B cell (primary cell): Measurements from ENCODE around the gene LIPA. TPM values are rescaled to one million over a fixed set of nuclear protein-coding genes. Genes with fewer than 3 reads are reported as not detected.

Experiments
- ATAC-seq: fragments of 200-7000 bp; cut with Tn5 transposase; one replicate; pipeline ENCODE4 v1.10.0; 2021; ENCODE audit warnings: low read depth, mild to moderate bottlenecking, moderate number of reproducible peaks, moderate library complexity
- CTCF ChIA-PET: fragments of 350-600 bp; sonication (Branson Sonifier 250); formaldehyde crosslinking; loops from one replicate; lab custom pipeline; 2021; ENCODE audit warnings: antibody characterized with exemption, inconsistent platforms; lab: Charles Lee
- POLR2A ChIA-PET: fragments of 350-600 bp; sonication (Branson Sonifier 250); formaldehyde crosslinking; loops from one replicate; lab custom pipeline; 2021; ENCODE audit warnings: antibody characterized with exemption; lab: Charles Lee
- DNase-seq: peaks from one replicate; pipeline ENCODE4 v3.0.0; 2013
- H2AFZ ChIP-seq: 2 replicates; pipeline ENCODE4 v1.6.1; 2012; ENCODE audit warnings: mild to moderate bottlenecking, low read depth, low read length; ENCODE audit not compliant: insufficient read depth, poor library complexity, severe bottlenecking
- H3K27ac ChIP-seq, 2 donors: 1 replicate in 1 of 2; 2 replicates in 1 of 2; pipeline ENCODE4 v1.5.1; 2012 to 2013; ENCODE audit warnings: low read length in 2 of 2, mild to moderate bottlenecking in 2 of 2, moderate library complexity in 1 of 2
- H3K27me3 ChIP-seq, 4 experiments: fragments of 200-600 bp in 1 of 4; sonication (generic) in 1 of 4; replicated peaks in 1 of 4; 1 replicate in 2 of 4; 2 replicates in 2 of 4; pipeline versions ENCODE4 v1.6.1 to v1.7.0; 2013 to 2016; ENCODE audit warnings: low read length in 3 of 4, mild to moderate bottlenecking in 2 of 4, mixed read lengths in 1 of 4, moderate library complexity in 1 of 4; ENCODE audit not compliant: insufficient read depth in 4 of 4, control insufficient read depth in 3 of 4; ENCODE audit errors: control extremely low read depth in 1 of 4
- H3K36me3 ChIP-seq, 2 experiments: replicated peaks in 1 of 2; 1 replicate in 1 of 2; 2 replicates in 1 of 2; pipeline versions ENCODE4 v1.6.1 to v1.7.1; 2013; ENCODE audit warnings: low read length in 1 of 2; ENCODE audit not compliant: insufficient read depth in 2 of 2, control insufficient read depth in 1 of 2; ENCODE audit errors: control extremely low read depth in 1 of 2, extremely low read depth in 1 of 2
- H3K4me1 ChIP-seq, 2 donors: fragments of 200-600 bp in 1 of 2; sonication (generic) in 1 of 2; 1 replicate in 1 of 2; 2 replicates in 1 of 2; pipeline versions ENCODE4 v1.5.1 to v1.6.1; 2013 to 2017; ENCODE audit warnings: low read length in 2 of 2; ENCODE audit not compliant: control insufficient read depth in 2 of 2, insufficient read depth in 2 of 2
- H3K4me2 ChIP-seq: replicated peaks from 2 replicates; pipeline ENCODE3; 2012; ENCODE audit warnings: mild to moderate bottlenecking, low read depth, low read length; ENCODE audit not compliant: poor library complexity, severe bottlenecking
- H3K4me3 ChIP-seq, 5 experiments: fragments of 200-600 bp in 1 of 5; sonication (generic) in 1 of 5; 1 replicate in 3 of 5; 2 replicates in 2 of 5; pipeline versions ENCODE4 v1.5.1 to v1.7.0; 2011 to 2016; ENCODE audit warnings: low read length in 4 of 5, mild to moderate bottlenecking in 4 of 5, low read depth in 2 of 5, control low read depth in 1 of 5, moderate library complexity in 1 of 5; ENCODE audit not compliant: insufficient read depth in 1 of 5; ENCODE audit errors: control extremely low read depth in 1 of 5, extremely low read depth in 1 of 5
- H3K79me2 ChIP-seq: fragments of 200-600 bp; sonication (generic); one replicate; pipeline ENCODE4 v1.6.0; 2016; ENCODE audit warnings: low read length; ENCODE audit not compliant: control insufficient read depth, insufficient read depth
- H3K9ac ChIP-seq: fragments of 200-600 bp; sonication (generic); 2 replicates; pipeline ENCODE4 v1.6.1; 2017; ENCODE audit warnings: mild to moderate bottlenecking, low read length, moderate library complexity
- H3K9me3 ChIP-seq, 3 donors: one replicate each; pipeline versions ENCODE4 v1.6.1 to v1.7.1; 2013; ENCODE audit warnings: low read length in 2 of 3; ENCODE audit not compliant: control insufficient read depth in 2 of 3, insufficient read depth in 1 of 3; ENCODE audit errors: control extremely low read depth in 1 of 3
- H4K20me1 ChIP-seq: 2 replicates; pipeline ENCODE4 v1.6.0; 2012; ENCODE audit warnings: mild to moderate bottlenecking, low read length; ENCODE audit not compliant: insufficient read depth, control insufficient read depth, poor library complexity, severe bottlenecking
- H3K27ac Mint-ChIP-seq: one replicate; pipeline ENCODE4 v1.8.0; 2021; ENCODE audit warnings: mixed read lengths
- H3K27me3 Mint-ChIP-seq: one replicate; pipeline ENCODE4 v1.8.0; 2021; ENCODE audit warnings: mixed read lengths
- H3K4me1 Mint-ChIP-seq: one replicate; pipeline ENCODE4 v1.8.0; 2021; ENCODE audit warnings: mixed read lengths
- H3K4me3 Mint-ChIP-seq: one replicate; pipeline ENCODE4 v1.8.0; 2021; ENCODE audit warnings: mixed read lengths
- H3K9me3 Mint-ChIP-seq: one replicate; pipeline ENCODE4 v1.8.0; 2022; ENCODE audit warnings: mixed read lengths; ENCODE audit not compliant: insufficient read depth
- EZH2 ChIP-seq: IDR thresholded peaks from 2 replicates; pipeline ENCODE4 v1.6.1; 2012; ENCODE audit warnings: borderline replicate concordance, low read depth, mild to moderate bottlenecking, moderate library complexity, low read length; ENCODE audit not compliant: insufficient read depth, poor library complexity, severe bottlenecking
- WGBS: methylation state at CpG from one replicate; pipeline ENCODE4 v1.1.5; 2013; ENCODE audit warnings: missing lambda C conversion rate; ENCODE audit not compliant: insufficient coverage; 5-methylcytosine and 5-hydroxymethylcytosine counted together
- intact Hi-C: fragments of 100-400 bp; cut with micrococcal nuclease; formaldehyde crosslinking; loops from one replicate; pipeline ENCODE4 v1.10.0; 2022
- polyA plus RNA-seq: library from polyadenylated mRNA; depleted of rRNA; stranded (reverse); fragments of >200 nt; gene quantifications from 2 replicates; pipeline ENCODE4 v1.2.3, GENCODE V29; 2012
- total RNA-seq, 2 donors: library from RNA; stranded (reverse); fragments of 120-200 nt in 1 of 2; gene quantifications; 1 replicate in 1 of 2; 2 replicates in 1 of 2; pipeline versions ENCODE4 v1.2.3 to v1.2.4, GENCODE V29; 2013 to 2022
- TF ChIP-seq, protein P1 (sequence below): fragments of 200-600 bp; IDR thresholded peaks from one replicate; pipeline ENCODE4 v1.8.0; 2022; ENCODE audit warnings: antibody characterized with exemption, mild to moderate bottlenecking

Gene LIPA
- total and polyA plus RNA-seq, 2 donors (not counting 1 experiment from before 2014, with no cell fraction given), result 16.4 to 36.5 TPM

DNA sequence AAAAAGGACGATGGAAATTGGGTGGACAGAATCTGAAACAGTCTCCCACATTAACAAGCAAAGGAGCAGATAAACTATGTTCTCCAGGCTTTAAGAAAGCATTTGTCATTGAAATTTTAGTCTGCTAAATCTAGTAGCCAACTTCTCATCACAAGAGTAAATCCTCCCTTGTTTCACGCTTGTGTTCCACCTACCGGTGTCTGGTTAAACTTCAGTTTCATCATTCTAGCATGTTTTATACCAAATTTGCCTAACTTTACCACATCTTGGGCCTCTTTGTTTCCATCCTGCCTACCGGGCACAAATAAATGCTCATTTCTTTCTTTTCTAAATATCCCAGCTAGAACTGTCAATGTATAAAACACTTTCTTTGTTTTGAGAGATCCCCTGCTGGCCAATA is 5.8 kb downstream of the LIPA start:
- no peaks in the 10 kb centered on the region for H3K27me3 ChIP-seq
- peak overlapping the region; percentile 32 for H2AFZ ChIP-seq
- no peaks in the 10 kb centered on the region for H3K9me3 Mint-ChIP-seq
- peak overlapping the region in 1 of 2 donors; percentile 29 for H3K27ac ChIP-seq
- H3K4me3 Mint-ChIP-seq, result peak overlapping the region; percentile 29
- no peak for TF ChIP-seq EZH2
- TF ChIP-seq, protein P1, sequence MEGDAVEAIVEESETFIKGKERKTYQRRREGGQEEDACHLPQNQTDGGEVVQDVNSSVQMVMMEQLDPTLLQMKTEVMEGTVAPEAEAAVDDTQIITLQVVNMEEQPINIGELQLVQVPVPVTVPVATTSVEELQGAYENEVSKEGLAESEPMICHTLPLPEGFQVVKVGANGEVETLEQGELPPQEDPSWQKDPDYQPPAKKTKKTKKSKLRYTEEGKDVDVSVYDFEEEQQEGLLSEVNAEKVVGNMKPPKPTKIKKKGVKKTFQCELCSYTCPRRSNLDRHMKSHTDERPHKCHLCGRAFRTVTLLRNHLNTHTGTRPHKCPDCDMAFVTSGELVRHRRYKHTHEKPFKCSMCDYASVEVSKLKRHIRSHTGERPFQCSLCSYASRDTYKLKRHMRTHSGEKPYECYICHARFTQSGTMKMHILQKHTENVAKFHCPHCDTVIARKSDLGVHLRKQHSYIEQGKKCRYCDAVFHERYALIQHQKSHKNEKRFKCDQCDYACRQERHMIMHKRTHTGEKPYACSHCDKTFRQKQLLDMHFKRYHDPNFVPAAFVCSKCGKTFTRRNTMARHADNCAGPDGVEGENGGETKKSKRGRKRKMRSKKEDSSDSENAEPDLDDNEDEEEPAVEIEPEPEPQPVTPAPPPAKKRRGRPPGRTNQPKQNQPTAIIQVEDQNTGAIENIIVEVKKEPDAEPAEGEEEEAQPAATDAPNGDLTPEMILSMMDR, result peak; percentile 50
- peak overlapping the region; percentile 2 for H3K27ac Mint-ChIP-seq
- H3K79me2 ChIP-seq, result peaks cover 34% of the 10 kb centered on the region
- DNase-seq (peak; percentile 43), ATAC-seq (peak; percentile 53)
- H4K20me1 ChIP-seq, result no peaks in the 10 kb centered on the region
- 74% methylated on average over 2 of the region's 4 CpGs for WGBS
- peaks cover 60% of the 10 kb centered on the region for H3K4me1 Mint-ChIP-seq
- peaks cover 38 to 57% of the 10 kb centered on the region in 2 donors for H3K4me1 ChIP-seq
- intact Hi-C loops, result no loop called here
- H3K36me3 ChIP-seq, result peaks cover 0 to 1% of the 10 kb centered on the region in 2 experiments
- ChIA-PET POLR2A (no interaction called here), CTCF (interaction anchor here (0.7 to 1.5 kb wide), 5 partner anchors 12 to 32 kb away, joined by 3 to 8 read pairs (median 4); no protein-coding TSS in a partner anchor)
- no peak overlapping the region for H3K9ac ChIP-seq
- no peak overlapping the region for H3K4me3 ChIP-seq
- peak overlapping the region; percentile 24 for H3K4me2 ChIP-seq
- no peaks in the 10 kb centered on the region for H3K27me3 Mint-ChIP-seq
- no peaks in the 10 kb centered on the region for H3K9me3 ChIP-seq

DNA sequence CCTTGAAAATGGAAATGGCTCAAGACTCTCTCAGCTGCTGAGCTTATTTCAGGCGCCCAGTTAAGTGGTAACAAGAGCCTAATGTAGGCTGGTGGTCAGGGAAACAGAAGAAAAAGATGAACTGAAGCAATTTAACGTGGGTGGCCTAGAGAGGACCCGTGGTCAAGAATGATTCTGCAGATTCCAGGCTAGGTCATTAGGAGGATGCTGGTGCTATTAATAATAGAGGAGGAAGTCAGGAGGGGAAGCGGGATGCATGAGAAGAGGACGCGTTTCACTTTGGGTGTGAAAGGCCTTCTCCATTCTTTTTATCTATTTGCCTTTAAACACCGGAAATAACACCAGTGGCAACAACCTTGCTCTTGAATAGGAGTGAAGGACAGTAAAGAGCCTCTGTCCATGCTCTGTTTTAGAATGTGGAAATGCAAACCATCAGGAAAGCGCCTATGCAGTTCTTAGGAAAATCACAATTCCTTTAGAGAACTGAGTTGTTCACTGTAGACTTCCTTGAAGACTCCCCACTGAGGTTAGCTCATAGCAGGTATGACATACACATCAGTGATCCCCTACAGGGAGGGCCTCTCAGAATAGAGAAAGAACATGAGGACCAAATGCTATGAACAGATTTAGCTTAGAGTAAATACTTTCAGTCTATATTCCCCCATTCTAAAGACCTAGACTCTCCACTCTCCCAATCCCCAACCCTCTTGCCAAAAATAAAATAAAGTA is 8.6 kb downstream of the LIPA start:
- Histone ChIP-seq H3K79me2 (peaks cover 23% of the 10 kb centered on the region), H2AFZ (peak overlapping the region; percentile 20), H3K9ac (peak overlapping the region; percentile 27), H3K27ac (peak overlapping the region; percentile 45 to 74), H3K4me1 (peaks cover 31 to 41% of the 10 kb centered on the region in 2 donors), H3K4me2 (peak overlapping the region; percentile 66), H3K4me3 (peak overlapping the region in 1 of 5 experiments; percentile 2), H3K9me3 (no peaks in the 10 kb centered on the region), H4K20me1 (no peaks in the 10 kb centered on the region), H3K36me3 (peaks cover 1 to 18% of the 10 kb centered on the region in 2 experiments), H3K27me3 (no peaks in the 10 kb centered on the region)
- no peak for TF ChIP-seq EZH2
- TF ChIP-seq, protein P1, result no peak
- Mint-ChIP-seq H3K27ac (peak overlapping the region; percentile 75), H3K9me3 (no peaks in the 10 kb centered on the region), H3K4me1 (peaks cover 44% of the 10 kb centered on the region), H3K4me3 (peak overlapping the region; percentile 31), H3K27me3 (no peaks in the 10 kb centered on the region)
- POLR2A ChIA-PET, result interaction anchor here (0.7 kb wide), 1 partner anchor 356 kb away, joined by 3 read pairs; no protein-coding TSS in a partner anchor
- DNase-seq (no peak), ATAC-seq (peak; percentile 44)
- 47% methylated on average over 4 of the region's 8 CpGs for WGBS
- intact Hi-C loops, result no loop called here
- CTCF ChIA-PET, result interaction anchor here (0.8 to 6.6 kb wide), 8 partner anchors 9 to 401 kb away, joined by 3 to 71 read pairs (median 3); partner anchors contain the start of gene LIPA
